Motor neuron (in vitro differentiated cells): ENCODE results near the gene ADRB1. TPM values are rescaled to one million over a fixed set of nuclear protein-coding genes. Genes with fewer than 3 reads are reported as not detected.

ENCODE experiments used
- ATAC-seq, 8 experiments: fragments of 200-7000 bp; cut with Tn5 transposase; replicated peaks in 6 of 8; 2 replicates each; pipeline ENCODE4 v1.8.0; 2021; ENCODE audit warnings: mild to moderate bottlenecking in 8 of 8, moderate library complexity in 8 of 8
- H3K27ac ChIP-seq, 2 donors: fragments of 250-450 bp; sonication (Bioruptor Pico); 2 replicates each; pipeline ENCODE4 v1.9.0; 2021; ENCODE audit warnings: antibody characterized with exemption in 2 of 2, mild to moderate bottlenecking in 2 of 2, moderate library complexity in 1 of 2
- H3K4me1 ChIP-seq, 2 donors: fragments of 250-450 bp; sonication (Bioruptor Pico); replicated peaks in 1 of 2; 2 replicates each; pipeline ENCODE4 v1.6.1; 2021; ENCODE audit warnings: antibody characterized with exemption in 2 of 2, mild to moderate bottlenecking in 2 of 2, moderate library complexity in 1 of 2
- H3K4me3 ChIP-seq, 5 donors: fragments of 250-450 bp; sonication (Bioruptor Pico); 2 replicates each; pipeline ENCODE4 v1.9.0; 2021; ENCODE audit warnings: antibody characterized with exemption in 5 of 5, mild to moderate bottlenecking in 5 of 5, moderate library complexity in 4 of 5
- WGBS, 10 experiments: fragments of 450-650 bp; shearing (Covaris generic); methylation state at CpG; one replicate each; pipeline ENCODE4 v1.0.0; 2022; 5-methylcytosine and 5-hydroxymethylcytosine counted together
- in situ Hi-C, 9 experiments: fragments of 400-800 bp; cut with MboI; loops; one replicate each; pipeline ENCODE4 v1.15.0; 2021; ENCODE audit warnings: low sequenced_read_pairs in 9 of 9, low pct_unique_long_range_greater_than_20kb in 2 of 9; ENCODE audit not compliant: unreplicated experiment in 9 of 9
- total RNA-seq, 8 experiments: library from RNA; unstranded; fragments of 300-600 nt; gene quantifications; 2 replicates each; pipeline versions ENCODE4 v1.2.3 to v1.2.4, GENCODE V29; 2022

The ADRB1 gene
- total RNA-seq, 8 experiments from 2014 or later: 0.05 to 0.47 (median 0.22) TPM; not detected in 1

DNA sequence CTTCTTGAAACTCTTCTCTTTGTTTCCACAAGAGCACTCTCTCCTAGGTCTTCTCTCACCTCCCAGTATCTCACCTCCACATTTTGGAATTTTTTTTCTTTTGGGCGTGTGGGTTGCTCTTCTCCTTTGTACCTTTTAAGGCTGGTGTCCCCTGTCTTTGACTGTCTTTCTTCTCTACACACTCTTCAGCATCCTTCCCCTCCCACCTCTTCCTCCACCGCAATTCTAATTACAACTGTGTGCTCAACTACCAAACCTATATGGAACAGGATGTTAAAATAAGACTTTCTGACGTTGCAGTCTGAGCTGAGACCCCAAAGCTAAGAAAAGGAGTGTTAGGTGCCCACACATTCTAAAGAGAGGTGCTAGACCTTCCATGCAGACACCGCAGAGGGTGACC, 14.0 kb upstream of the ADRB1 start:
- H3K4me3 ChIP-seq: no peak overlapping the region
- no peaks in the 10 kb centered on the region for H3K4me1 ChIP-seq
- ATAC-seq: no peak
- in situ Hi-C loops: no loop called here
- 0 to 100% (median 68%) methylated on average over 1 to 4 of the region's 4 CpGs for WGBS, 10 experiments
- H3K27ac ChIP-seq: no peak overlapping the region

DNA sequence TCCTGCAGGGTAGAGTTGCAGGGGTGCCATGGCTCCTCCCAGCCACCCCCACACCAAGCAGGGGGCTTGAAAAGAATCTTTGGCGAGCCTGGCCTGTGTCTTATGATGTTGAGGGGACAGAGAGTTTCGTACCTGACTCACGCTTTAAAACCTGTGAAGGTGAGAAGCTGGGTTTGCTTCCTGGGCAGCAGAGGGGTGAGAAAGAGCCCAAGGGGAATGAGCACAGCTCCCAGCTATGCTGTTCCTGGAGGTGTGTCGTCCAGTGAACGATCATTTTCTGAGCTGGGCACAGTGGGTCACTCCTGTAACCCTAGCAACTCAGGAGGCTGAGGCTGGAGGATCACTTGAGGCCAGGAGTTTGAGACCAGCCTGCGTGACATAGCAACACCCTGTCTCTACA, 13.5 kb upstream of the ADRB1 start:
- WGBS, 10 experiments: 0 to 100% (median 78%) methylated on average over 1 to 4 of the region's 6 CpGs; no CpG with 5 or more reads in 2 of the 10 experiments
- no peak overlapping the region for H3K27ac ChIP-seq

DNA sequence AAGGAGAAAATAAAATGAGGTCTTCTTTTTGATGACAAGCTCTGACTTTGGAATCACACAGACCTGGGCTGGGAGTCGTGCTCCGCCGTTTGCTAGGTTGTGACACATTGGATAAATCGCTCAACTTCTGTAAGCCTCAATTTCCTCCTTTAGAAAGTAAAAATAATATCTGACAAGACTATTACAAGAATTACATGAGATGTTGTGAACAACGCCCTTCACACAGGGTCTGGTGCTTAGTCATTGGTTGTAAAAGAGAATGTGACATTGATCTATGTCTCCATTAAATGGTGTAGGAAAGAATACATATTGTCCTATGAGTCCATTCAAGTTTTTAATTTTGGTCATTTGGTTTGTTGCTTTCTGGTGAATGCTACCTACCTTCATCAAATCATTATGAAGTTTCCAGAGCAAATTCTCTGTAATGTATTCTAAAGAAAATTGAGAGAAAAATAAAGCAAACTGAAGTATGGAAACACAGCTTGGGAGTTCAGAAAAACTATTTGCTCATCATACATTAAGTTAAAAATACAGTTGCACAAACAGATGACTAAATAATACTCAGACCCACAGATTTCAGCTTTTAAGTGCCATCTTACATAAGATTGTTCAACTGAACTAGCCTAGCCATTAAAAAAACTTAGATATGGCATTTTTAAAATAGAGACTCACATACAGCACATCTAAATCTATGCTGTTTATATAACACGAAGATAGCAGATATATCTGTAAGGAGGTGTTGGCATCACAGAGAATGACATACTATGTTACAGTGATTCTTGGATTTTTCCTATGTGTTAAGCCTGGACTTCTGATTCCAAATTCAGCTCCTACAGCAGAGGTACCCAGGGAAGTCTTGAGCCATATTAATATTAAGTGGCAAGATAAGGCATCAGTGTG, 12.3 kb upstream of the ADRB1 start:
- Histone ChIP-seq H3K4me1 (no peaks in the 10 kb centered on the region), H3K4me3 (no peak overlapping the region), H3K27ac (no peak overlapping the region)
- WGBS, 10 experiments: 29 to 100% (median 90%) methylated on average over 1 to 6 of the region's 6 CpGs
- ATAC-seq: peak in 2 of 8 experiments; percentile 14 to 47
- in situ Hi-C loops: no loop called here

More for the DNA sequence above, 13.5 kb upstream of the ADRB1 start:
- in situ Hi-C loops: no loop called here
- no peak for ATAC-seq
- Histone ChIP-seq H3K4me1 (no peaks in the 10 kb centered on the region), H3K4me3 (no peak overlapping the region)

DNA sequence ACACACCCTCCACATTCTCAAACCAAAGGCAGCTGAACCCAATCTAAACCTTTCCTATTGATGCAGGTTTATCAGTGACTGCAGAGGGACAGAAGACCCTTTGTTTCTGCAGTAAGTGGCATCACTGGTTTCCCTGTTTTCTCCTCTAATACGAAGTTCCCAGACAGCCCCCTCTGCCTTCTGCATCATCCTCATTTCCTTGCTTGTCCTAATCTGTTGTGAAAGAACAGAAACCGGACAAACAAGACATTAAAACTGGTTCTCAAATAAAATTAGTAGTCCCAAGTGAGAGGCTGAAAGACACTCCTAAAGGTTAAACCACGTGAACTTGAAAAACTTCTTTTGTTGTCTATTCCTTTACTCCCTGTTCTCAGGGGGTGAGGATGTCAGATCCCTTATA, 10.1 kb upstream of the ADRB1 start:
- H3K27ac ChIP-seq: no peak overlapping the region
- no peak for ATAC-seq
- 10 to 83% (median 77%) methylated on average over 1 to 3 of the region's 3 CpGs; no CpG with 5 or more reads in 1 of the 10 experiments for whole genome bisulfite sequencing, 10 experiments
- in situ Hi-C loops: no loop called here
- no peaks in the 10 kb centered on the region for H3K4me1 ChIP-seq
- no peak overlapping the region for H3K4me3 ChIP-seq

DNA sequence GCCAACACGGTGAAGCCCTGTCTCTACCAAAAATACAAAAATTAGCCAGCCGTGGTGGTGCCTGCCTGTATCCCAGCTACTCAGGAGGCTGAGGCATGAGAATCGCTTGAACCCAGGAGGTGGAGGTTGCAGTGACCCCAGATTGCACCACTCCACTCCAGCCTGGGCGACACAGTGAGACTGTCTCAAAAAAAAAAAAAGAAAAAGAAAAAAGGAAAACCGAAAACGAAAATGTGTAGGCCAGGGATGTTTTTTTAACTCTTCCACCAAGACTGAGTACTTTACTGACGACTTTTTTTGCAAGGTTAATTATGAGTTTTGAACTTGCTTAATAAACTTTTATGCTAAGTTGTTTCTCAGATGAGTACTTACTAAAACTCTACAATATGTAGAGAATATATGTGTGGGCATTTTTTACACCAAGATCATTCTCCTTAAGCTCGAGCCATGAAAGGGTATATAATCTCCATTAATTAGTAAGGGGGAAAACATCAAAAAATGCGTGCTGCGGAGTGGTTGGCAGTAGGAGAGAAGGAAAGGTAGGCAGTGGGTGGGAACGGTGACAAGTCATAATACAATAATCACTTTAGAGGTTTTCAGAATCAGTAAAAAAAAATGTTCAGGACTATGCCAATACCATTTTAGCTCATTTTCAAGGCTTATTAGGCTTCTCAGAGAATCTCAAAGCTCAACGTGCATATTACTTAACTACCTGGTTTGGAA, 8.6 kb upstream of the ADRB1 start:
- H3K4me1 ChIP-seq: no peaks in the 10 kb centered on the region
- in situ Hi-C loops: no loop called here
- H3K4me3 ChIP-seq: no peak overlapping the region
- ATAC-seq: no peak
- H3K27ac ChIP-seq: no peak overlapping the region
- 58 to 98% (median 86%) methylated on average over 7 to 12 of the region's 12 CpGs for WGBS, 10 experiments

DNA sequence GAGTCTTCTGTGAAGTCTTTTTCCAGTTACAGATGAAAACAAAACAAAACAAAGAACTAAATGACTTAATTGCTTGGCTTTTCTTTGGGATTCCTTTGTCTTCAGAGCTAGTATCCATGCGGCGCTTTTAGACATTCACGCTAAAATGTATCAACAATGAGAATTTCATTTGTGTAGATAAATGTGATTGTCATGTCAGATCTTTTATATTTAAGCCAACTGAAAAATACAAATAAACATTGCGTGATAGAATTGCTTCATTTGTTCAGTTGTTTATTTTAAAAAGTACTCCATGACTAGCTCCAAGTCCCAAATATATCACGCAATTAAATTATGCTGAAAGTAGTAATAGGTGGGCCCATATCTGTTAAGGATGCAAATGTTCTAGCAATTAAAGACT, 7.9 kb upstream of the ADRB1 start:
- WGBS, 10 experiments: 45 to 100% (median 92%) methylated on average over 3 to 5 of the region's 5 CpGs
- ATAC-seq: no peak
- Histone ChIP-seq H3K4me3 (no peak overlapping the region), H3K4me1 (no peaks in the 10 kb centered on the region), H3K27ac (no peak overlapping the region)
- in situ Hi-C loops: no loop called here

DNA sequence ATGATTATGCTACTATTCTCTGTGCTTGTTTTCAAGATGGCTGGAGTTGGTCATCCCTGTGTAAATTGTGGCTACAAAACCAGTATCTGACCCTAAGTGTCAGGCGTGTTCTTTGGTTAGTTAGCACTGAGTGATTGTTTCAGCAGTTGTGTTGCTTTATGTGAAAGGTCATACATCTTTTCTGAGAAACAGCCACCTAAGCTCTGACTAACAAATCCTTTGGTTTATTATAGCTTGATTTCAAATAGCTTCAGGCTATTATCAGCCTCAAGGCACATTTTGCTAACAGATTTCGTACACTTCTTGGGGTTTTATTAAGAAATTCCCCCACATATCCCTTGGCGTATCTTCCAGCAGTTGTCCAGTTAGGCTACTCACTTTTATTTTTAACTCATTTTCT, 4.8 kb upstream of the ADRB1 start:
- Histone ChIP-seq H3K4me3 (no peak overlapping the region), H3K27ac (no peak overlapping the region), H3K4me1 (no peaks in the 10 kb centered on the region)
- 30 to 100% (median 81%) methylated on average over 1 to 3 of the region's 3 CpGs for WGBS, 10 experiments
- in situ Hi-C loops: no loop called here
- ATAC-seq: no peak

DNA sequence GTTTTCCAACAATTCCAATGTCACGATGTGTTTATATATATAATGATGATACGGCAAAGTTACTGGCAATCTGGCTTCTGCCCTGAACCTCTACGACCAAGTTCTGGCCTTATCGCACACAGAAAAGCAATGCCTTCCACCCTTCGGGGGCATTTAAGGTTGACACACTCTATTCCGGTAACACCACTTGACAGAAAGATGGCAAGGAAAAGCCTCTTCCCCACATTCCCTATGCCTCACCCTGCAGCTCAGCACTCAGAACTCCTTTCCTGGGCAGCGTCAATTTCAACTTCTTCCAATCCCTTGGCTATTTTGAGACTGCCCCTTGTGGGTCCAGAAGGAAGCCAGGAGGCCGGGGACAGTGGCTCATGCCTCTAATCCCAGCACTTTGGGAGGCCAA, 2.5 kb upstream of the ADRB1 start:
- ATAC-seq: no peak
- peaks cover 0 to 5% of the 10 kb centered on the region in 2 donors for H3K4me1 ChIP-seq
- in situ Hi-C loops: no loop called here
- H3K27ac ChIP-seq: no peak overlapping the region
- WGBS, 10 experiments: 47 to 100% (median 86%) methylated on average over 2 to 8 of the region's 8 CpGs; no CpG with 5 or more reads in 2 of the 10 experiments
- H3K4me3 ChIP-seq: no peak overlapping the region

DNA sequence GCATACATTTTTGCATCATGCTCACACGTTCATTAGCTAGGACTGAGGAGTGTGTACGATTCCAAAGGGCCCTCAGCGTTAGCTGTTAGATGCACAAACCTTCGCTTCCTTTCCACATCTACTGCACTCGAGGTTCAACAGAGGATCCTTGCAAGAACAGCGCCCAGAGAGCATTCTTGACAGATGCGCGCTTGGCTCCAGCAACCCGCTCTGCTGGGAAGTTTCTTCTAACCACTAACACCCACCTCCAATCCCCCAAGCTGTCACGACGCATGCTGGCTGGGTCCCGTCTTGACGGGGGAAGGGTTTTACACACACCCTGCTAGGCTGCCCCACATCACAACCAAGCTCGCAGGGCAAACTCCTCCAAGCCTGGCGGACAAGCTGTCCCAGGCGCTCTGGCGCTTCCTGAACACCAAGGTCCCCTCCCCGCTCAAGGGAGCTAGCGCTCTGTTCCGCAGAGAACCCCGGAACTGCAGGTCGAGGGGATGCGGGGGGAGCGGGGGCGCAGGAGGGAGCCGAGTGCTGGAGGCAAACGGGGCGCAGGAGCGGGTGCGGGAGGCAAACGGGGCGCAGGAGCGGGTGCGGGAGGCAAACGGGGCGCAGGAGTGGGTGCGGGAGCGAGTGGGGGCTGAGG, 653 bp upstream of the ADRB1 start:
- peaks cover 0 to 5% of the 10 kb centered on the region in 2 donors for H3K4me1 ChIP-seq
- 0 to 9% (median 2%) methylated on average over 3 to 8 of the region's 38 CpGs; no CpG with 5 or more reads in 5 of the 10 experiments for WGBS, 10 experiments
- peak overlapping the region; percentile 41 to 52 (median 47) for H3K4me3 ChIP-seq
- H3K27ac ChIP-seq: no peak overlapping the region
- ATAC-seq: peak; percentile 40 to 75 (median 68)
- in situ Hi-C loops: no loop called here

DNA sequence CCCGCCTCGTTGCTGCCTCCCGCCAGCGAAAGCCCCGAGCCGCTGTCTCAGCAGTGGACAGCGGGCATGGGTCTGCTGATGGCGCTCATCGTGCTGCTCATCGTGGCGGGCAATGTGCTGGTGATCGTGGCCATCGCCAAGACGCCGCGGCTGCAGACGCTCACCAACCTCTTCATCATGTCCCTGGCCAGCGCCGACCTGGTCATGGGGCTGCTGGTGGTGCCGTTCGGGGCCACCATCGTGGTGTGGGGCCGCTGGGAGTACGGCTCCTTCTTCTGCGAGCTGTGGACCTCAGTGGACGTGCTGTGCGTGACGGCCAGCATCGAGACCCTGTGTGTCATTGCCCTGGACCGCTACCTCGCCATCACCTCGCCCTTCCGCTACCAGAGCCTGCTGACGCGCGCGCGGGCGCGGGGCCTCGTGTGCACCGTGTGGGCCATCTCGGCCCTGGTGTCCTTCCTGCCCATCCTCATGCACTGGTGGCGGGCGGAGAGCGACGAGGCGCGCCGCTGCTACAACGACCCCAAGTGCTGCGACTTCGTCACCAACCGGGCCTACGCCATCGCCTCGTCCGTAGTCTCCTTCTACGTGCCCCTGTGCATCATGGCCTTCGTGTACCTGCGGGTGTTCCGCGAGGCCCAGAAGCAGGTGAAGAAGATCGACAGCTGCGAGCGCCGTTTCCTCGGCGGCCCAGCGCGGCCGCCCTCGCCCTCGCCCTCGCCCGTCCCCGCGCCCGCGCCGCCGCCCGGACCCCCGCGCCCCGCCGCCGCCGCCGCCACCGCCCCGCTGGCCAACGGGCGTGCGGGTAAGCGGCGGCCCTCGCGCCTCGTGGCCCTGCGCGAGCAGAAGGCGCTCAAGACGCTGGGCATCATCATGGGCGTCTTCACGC, 825 bp downstream of the ADRB1 start:
- 5 to 12% (median 7%) methylated on average over 3 to 28 of the region's 106 CpGs; no CpG with 5 or more reads in 6 of the 10 experiments for WGBS, 10 experiments

DNA sequence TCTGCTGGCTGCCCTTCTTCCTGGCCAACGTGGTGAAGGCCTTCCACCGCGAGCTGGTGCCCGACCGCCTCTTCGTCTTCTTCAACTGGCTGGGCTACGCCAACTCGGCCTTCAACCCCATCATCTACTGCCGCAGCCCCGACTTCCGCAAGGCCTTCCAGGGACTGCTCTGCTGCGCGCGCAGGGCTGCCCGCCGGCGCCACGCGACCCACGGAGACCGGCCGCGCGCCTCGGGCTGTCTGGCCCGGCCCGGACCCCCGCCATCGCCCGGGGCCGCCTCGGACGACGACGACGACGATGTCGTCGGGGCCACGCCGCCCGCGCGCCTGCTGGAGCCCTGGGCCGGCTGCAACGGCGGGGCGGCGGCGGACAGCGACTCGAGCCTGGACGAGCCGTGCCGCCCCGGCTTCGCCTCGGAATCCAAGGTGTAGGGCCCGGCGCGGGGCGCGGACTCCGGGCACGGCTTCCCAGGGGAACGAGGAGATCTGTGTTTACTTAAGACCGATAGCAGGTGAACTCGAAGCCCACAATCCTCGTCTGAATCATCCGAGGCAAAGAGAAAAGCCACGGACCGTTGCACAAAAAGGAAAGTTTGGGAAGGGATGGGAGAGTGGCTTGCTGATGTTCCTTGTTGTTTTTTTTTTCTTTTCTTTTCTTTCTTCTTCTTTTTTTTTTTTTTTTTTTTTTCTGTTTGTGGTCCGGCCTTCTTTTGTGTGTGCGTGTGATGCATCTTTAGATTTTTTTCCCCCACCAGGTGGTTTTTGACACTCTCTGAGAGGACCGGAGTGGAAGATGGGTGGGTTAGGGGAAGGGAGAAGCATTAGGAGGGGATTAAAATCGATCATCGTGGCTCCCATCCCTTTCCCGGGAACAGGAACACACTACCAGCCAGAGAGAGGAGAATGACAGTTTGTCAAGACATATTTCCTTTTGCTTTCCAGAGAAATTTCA, 1.7 kb downstream of the ADRB1 start:
- peak in 2 of 8 experiments; percentile 44 to 64 for ATAC-seq
- WGBS, 10 experiments: 4 to 41% (median 6%) methylated on average over 5 to 39 of the region's 78 CpGs
- in situ Hi-C loops: no loop called here
- Histone ChIP-seq H3K27ac (no peak overlapping the region), H3K4me1 (peaks cover 0 to 5% of the 10 kb centered on the region in 2 donors), H3K4me3 (peak overlapping the region; percentile 23 to 51 (median 46))

More for the DNA sequence above, 825 bp downstream of the ADRB1 start:
- in situ Hi-C loops: no loop called here
- peak in 1 of 8 experiments; percentile 8 for ATAC-seq
- no peak overlapping the region for H3K27ac ChIP-seq
- H3K4me1 ChIP-seq: peaks cover 0 to 5% of the 10 kb centered on the region in 2 donors
- H3K4me3 ChIP-seq: peak overlapping the region; percentile 41 to 52 (median 47)
